HepG2 (cell line): Measurements from ENCODE around the gene SCFD2. TPM values are rescaled to one million over a fixed set of nuclear protein-coding genes. Genes with fewer than 3 reads are reported as not detected.

Experiments used
- CEBPB ChIP-seq: IDR thresholded peaks from 2 replicates; pipeline ENCODE4 v1.6.1; 2011; ENCODE audit warnings: low read depth, low read length, improper control_type of control experiment, borderline replicate concordance
- CREB3 ChIP-seq: sonication (generic); formaldehyde crosslinking; IDR thresholded peaks from 2 replicates; pipeline ENCODE4 v1.5.0; 2020; ENCODE audit warnings: missing genetic modification reagents
- FOXA1 ChIP-seq, 2 experiments: fragments of 450-650 bp in 1 of 2; sonication (generic) in 1 of 2; formaldehyde crosslinking in 1 of 2; IDR thresholded peaks; 2 replicates each; pipeline versions ENCODE4 v1.4.0 to v1.6.1; 2016 to 2020; ENCODE audit warnings: missing genetic modification reagents in 1 of 2
- FOXP4 ChIP-seq: sonication (generic); formaldehyde crosslinking; IDR thresholded peaks from 2 replicates; pipeline ENCODE4 v1.4.0; 2020; ENCODE audit warnings: missing genetic modification reagents
- GMEB1 ChIP-seq: sonication (generic); formaldehyde crosslinking; IDR thresholded peaks from 2 replicates; pipeline ENCODE4 v1.5.1; 2020; ENCODE audit warnings: missing genetic modification reagents, mild to moderate bottlenecking, borderline replicate concordance
- HOXA7 ChIP-seq: sonication (generic); formaldehyde crosslinking; IDR thresholded peaks from 2 replicates; pipeline ENCODE4 v1.8.1; 2022; ENCODE audit warnings: mild to moderate bottlenecking, missing genetic modification reagents, moderate library complexity
- MAZ ChIP-seq, 2 experiments: sonication (generic) in 1 of 2; formaldehyde crosslinking in 1 of 2; IDR thresholded peaks; 2 replicates each; pipeline versions ENCODE4 v1.5.0 to v1.6.1; 2012 to 2020; ENCODE audit warnings: low read depth in 2 of 2, mild to moderate bottlenecking in 2 of 2, borderline replicate concordance in 1 of 2, improper control_type of control experiment in 1 of 2, low read length in 1 of 2, missing genetic modification reagents in 1 of 2, moderate library complexity in 1 of 2
- MNT ChIP-seq: fragments of 450-650 bp; IDR thresholded peaks from 2 replicates; pipeline ENCODE4 v1.6.1; 2016
- POLR2AphosphoS2 ChIP-seq: IDR thresholded peaks from 2 replicates; pipeline ENCODE4 v1.6.1; 2011; ENCODE audit warnings: low read depth, low read length, improper control_type of control experiment
- RBM22 ChIP-seq: fragments of 200-400 bp; formaldehyde crosslinking; optimal IDR thresholded peaks from 2 replicates; pipeline ENCODE3; 2017; ENCODE audit warnings: mild to moderate bottlenecking, low read length, moderate library complexity
- SNAPC5 ChIP-seq: sonication (generic); formaldehyde crosslinking; IDR thresholded peaks from 2 replicates; pipeline ENCODE4 v1.8.1; 2023; ENCODE audit warnings: mild to moderate bottlenecking, missing genetic modification reagents, borderline replicate concordance
- TEF ChIP-seq: sonication (generic); formaldehyde crosslinking; IDR thresholded peaks from 2 replicates; pipeline ENCODE4 v1.5.0; 2020; ENCODE audit warnings: missing genetic modification reagents
- THAP8 ChIP-seq: sonication (generic); formaldehyde crosslinking; IDR thresholded peaks from 2 replicates; pipeline ENCODE4 v1.5.1; 2020; ENCODE audit warnings: missing genetic modification reagents, mild to moderate bottlenecking, borderline replicate concordance
- THYN1 ChIP-seq: sonication (generic); formaldehyde crosslinking; IDR thresholded peaks from 2 replicates; pipeline ENCODE4 v1.8.1; 2023; ENCODE audit warnings: low read depth, mild to moderate bottlenecking, moderate library complexity, missing genetic modification reagents, borderline replicate concordance
- ZKSCAN5 ChIP-seq: sonication (generic); formaldehyde crosslinking; IDR thresholded peaks from 2 replicates; pipeline ENCODE4 v1.5.1; 2020; ENCODE audit warnings: mild to moderate bottlenecking, missing genetic modification reagents
- ZNF10 ChIP-seq: sonication (generic); formaldehyde crosslinking; IDR thresholded peaks from 2 replicates; pipeline ENCODE4 v1.4.0; 2020; ENCODE audit warnings: mild to moderate bottlenecking, low read depth, missing genetic modification reagents, borderline replicate concordance
- ZNF724P ChIP-seq: sonication (generic); formaldehyde crosslinking; IDR thresholded peaks from 2 replicates; pipeline ENCODE4 v1.8.0; 2022; ENCODE audit warnings: missing genetic modification reagents, borderline replicate concordance
- ZSCAN31 ChIP-seq: sonication (generic); formaldehyde crosslinking; IDR thresholded peaks from 2 replicates; pipeline ENCODE4 v1.5.0; 2020; ENCODE audit warnings: low read depth, mild to moderate bottlenecking, missing genetic modification reagents
- polyA plus RNA-seq, 8 experiments: library from polyadenylated mRNA; depleted of rRNA in 3 of 8; stranded (reverse) in 7 of 8; unstranded in 1 of 8; fragments of >200 nt; fragmentation: Illumina TruSeq in 4 of 8; extraction: Trizol in 4 of 8; gene quantifications; 2 replicates each; pipeline versions ENCODE4 v1.2.1 to v1.2.3, GENCODE V29; 2011 to 2016; ENCODE audit warnings: low read depth in 4 of 8, missing spikeins in 1 of 8, mixed read lengths in 1 of 8; ENCODE audit not compliant: insufficient read depth in 1 of 8
- total RNA-seq, 5 experiments: library from RNA; depleted of rRNA; stranded (reverse); fragments of >200 nt; fragmentation: Illumina TruSeq; extraction: Trizol; gene quantifications; 2 replicates each; pipeline ENCODE4 v1.2.3, GENCODE V29; 2016; ENCODE audit warnings: low read depth in 1 of 5

The SCFD2 gene
- total and polyA plus RNA-seq, 2 of the 13 experiments (the other 11 are each of a cell fraction or from before 2014, with no cell fraction given), result 4.6 to 15.6 TPM

GRCh38 chr4:53019485-53020382 lies 346.1 kb downstream of the SCFD2 start (continued):
- TF ChIP-seq FOXP4 (peak; percentile 90), RBM22 (no peak), HOXA7 (CRISPR knock-in tag) (no peak), ZNF10 (CRISPR knock-in tag) (no peak), TEF (CRISPR knock-in tag) (no peak), MAZ (IDR thresholded peaks at IDR 0.05; ENCODE audit: borderline replicate concordance, low read depth, low read length) (no peak), MAZ (CRISPR knock-in tag; IDR thresholded peaks at IDR 0.05; ENCODE audit: low read depth) (no peak), ZKSCAN5 (no peak), ZNF724P (no peak), SNAPC5 (CRISPR knock-in tag) (peak; percentile 98), CEBPB (peak; percentile 31; the same call in 1 of the 2 replicates), ZSCAN31 (CRISPR knock-in tag) (peak; percentile 50; the same call in 1 of the 2 replicates), THAP8 (CRISPR knock-in tag) (no peak), MNT (no peak), THYN1 (no peak), CREB3 (CRISPR knock-in tag) (no peak), POLR2AphosphoS2 (no peak), FOXA1 (IDR thresholded peaks at IDR 0.05) (peak; percentile 35; the same call in 1 of the 2 replicates), FOXA1 (CRISPR knock-in tag; IDR thresholded peaks at IDR 0.05) (peak; percentile 88), GMEB1 (CRISPR knock-in tag) (no peak)
